Endothelial cell of umbilical vein (primary cell): ENCODE results near the gene LRSAM1. TPM values are rescaled to one million over a fixed set of nuclear protein-coding genes. Genes with fewer than 3 reads are reported as not detected.

Experiments
- BruUV-seq: library from RNA; stranded (reverse); fragments of 400-500 nt; replicated peaks from 2 replicates; lab custom pipeline; 2021; lab: Mats Ljungman, UMichigan
- CTCF ChIA-PET: fragments of 300-600, 350-600 bp; sonication (Branson Sonifier 250); formaldehyde crosslinking; loops from one replicate; lab custom pipeline; 2021; ENCODE audit warnings: antibody characterized with exemption, inconsistent platforms; lab: Charles Lee
- POLR2A ChIA-PET: fragments of 300-600, 350-600 bp; sonication (Branson Sonifier 250); formaldehyde crosslinking; loops from one replicate; lab custom pipeline; 2021; ENCODE audit warnings: antibody characterized with exemption, inconsistent platforms; lab: Charles Lee
- DNase-seq: peaks from one replicate; pipeline ENCODE4 v3.0.0-alpha.2; 2011; ENCODE audit warnings: low read depth, low spot score
- FAIRE-seq: peaks from 2 replicates; lab custom pipeline; 2011; peaks lifted over from hg19 to GRCh38; lab: Jason Lieb, UNC
- H2AFZ ChIP-seq: 2 replicates; pipeline ENCODE4 v1.6.0; 2012; ENCODE audit warnings: low read depth, low read length, control low read depth, inconsistent platforms
- H3K27ac ChIP-seq: 2 replicates; pipeline ENCODE4 v1.5.1; 2011; ENCODE audit warnings: low read depth, mild to moderate bottlenecking, control low read depth, low read length, moderate library complexity; ENCODE audit not compliant: insufficient read depth
- H3K27me3 ChIP-seq, 2 experiments: 2 replicates each; pipeline versions ENCODE4 v1.6.0 to v1.6.1; 2011; ENCODE audit warnings: low read length in 2 of 2, mixed read lengths in 1 of 2; ENCODE audit not compliant: control insufficient read depth in 2 of 2, insufficient read depth in 2 of 2
- H3K36me3 ChIP-seq, 2 experiments: 2 replicates in 1 of 2; 3 replicates in 1 of 2; pipeline ENCODE4 v1.5.1; 2011; ENCODE audit warnings: low read length in 2 of 2, mild to moderate bottlenecking in 1 of 2, moderate library complexity in 1 of 2; ENCODE audit not compliant: control insufficient read depth in 2 of 2, insufficient read depth in 2 of 2; ENCODE audit errors: extremely low read depth in 1 of 2
- H3K4me1 ChIP-seq: 3 replicates; pipeline ENCODE4 v1.5.1; 2011; ENCODE audit warnings: mild to moderate bottlenecking, low read length; ENCODE audit not compliant: control insufficient read depth, insufficient read depth; ENCODE audit errors: extremely low read depth
- H3K4me2 ChIP-seq: 2 replicates; pipeline ENCODE4 v1.6.1; 2011; ENCODE audit warnings: low read length, control low read depth, mixed read lengths; ENCODE audit not compliant: insufficient read depth
- H3K4me3 ChIP-seq, 3 experiments: fragments of 200-600 bp in 1 of 3; sonication (generic), shearing (Covaris generic) in 1 of 3; replicated peaks in 1 of 3; 2 replicates each; pipeline ENCODE4 v1.5.1; 2011 to 2016; ENCODE audit warnings: control low read depth in 3 of 3, low read length in 3 of 3, mild to moderate bottlenecking in 2 of 3, inconsistent platforms in 1 of 3, low read depth in 1 of 3, moderate library complexity in 1 of 3; ENCODE audit not compliant: insufficient read depth in 1 of 3
- H3K79me2 ChIP-seq: 2 replicates; pipeline ENCODE4 v1.6.0; 2012; ENCODE audit warnings: low read length, inconsistent platforms; ENCODE audit not compliant: control insufficient read depth, insufficient read depth
- H3K9ac ChIP-seq: replicated peaks from 2 replicates; pipeline ENCODE3; 2011; ENCODE audit warnings: low read length, control low read depth; ENCODE audit not compliant: insufficient read depth; ENCODE audit errors: extremely low read depth
- H3K9me1 ChIP-seq: replicated peaks from 3 replicates; pipeline ENCODE4 v1.6.0; 2011; ENCODE audit warnings: mild to moderate bottlenecking, low read length; ENCODE audit not compliant: control insufficient read depth, insufficient read depth; ENCODE audit errors: extremely low read depth
- H3K9me3 ChIP-seq: replicated peaks from 2 replicates; pipeline ENCODE4 v1.5.1; 2012; ENCODE audit warnings: low read length, inconsistent platforms; ENCODE audit not compliant: control insufficient read depth, insufficient read depth
- H4K20me1 ChIP-seq: replicated peaks from 2 replicates; pipeline ENCODE3; 2011; ENCODE audit warnings: mild to moderate bottlenecking, low read length; ENCODE audit not compliant: control insufficient read depth, insufficient read depth; ENCODE audit errors: extremely low read depth
- CTCF ChIP-seq, 2 donors: IDR thresholded peaks; 1 replicate in 1 of 2; 2 replicates in 1 of 2; pipeline ENCODE4 v1.5.1; 2011; ENCODE audit warnings: low read length in 2 of 2, mild to moderate bottlenecking in 2 of 2, moderate library complexity in 2 of 2, control low read depth in 1 of 2, inconsistent platforms in 1 of 2, low read depth in 1 of 2; ENCODE audit not compliant: insufficient read depth in 1 of 2; ENCODE audit errors: extremely low read depth in 1 of 2
- EZH2 ChIP-seq: IDR thresholded peaks from 2 replicates; pipeline ENCODE4 v1.6.1; 2012; ENCODE audit warnings: borderline replicate concordance, low read depth, mild to moderate bottlenecking, moderate library complexity, low read length, inconsistent platforms; ENCODE audit not compliant: severe bottlenecking
- FOS ChIP-seq: IDR thresholded peaks from 2 replicates; pipeline ENCODE4 v1.6.1; 2011; ENCODE audit warnings: mild to moderate bottlenecking, low read length, moderate library complexity, borderline replicate concordance; ENCODE audit not compliant: insufficient read depth
- GATA2 ChIP-seq: IDR thresholded peaks from 2 replicates; pipeline ENCODE4 v1.7.0; 2011; ENCODE audit warnings: low read depth, mild to moderate bottlenecking, moderate library complexity, mixed read lengths, low read length; ENCODE audit not compliant: insufficient read length, insufficient read depth
- JUN ChIP-seq: IDR thresholded peaks from 2 replicates; pipeline ENCODE4 v1.6.1; 2011; ENCODE audit warnings: borderline replicate concordance, low read depth; ENCODE audit not compliant: insufficient read length, insufficient read depth
- MAX ChIP-seq: IDR thresholded peaks from 2 replicates; pipeline ENCODE4 v1.6.1; 2011; ENCODE audit not compliant: insufficient read depth, insufficient read length
- MYC ChIP-seq: IDR thresholded peaks from one replicate; pipeline ENCODE4 v1.6.1; 2011; ENCODE audit warnings: mild to moderate bottlenecking, low read depth, low read length
- POLR2A ChIP-seq: IDR thresholded peaks from 2 replicates; pipeline ENCODE4 v1.6.1; 2012; ENCODE audit warnings: low read depth, mild to moderate bottlenecking, control low read depth, low read length
- POLR2AphosphoS5 ChIP-seq: IDR thresholded peaks from 2 replicates; pipeline ENCODE4 v1.6.1; 2012; ENCODE audit warnings: low read depth, mild to moderate bottlenecking, control low read depth, low read length, moderate library complexity; ENCODE audit not compliant: insufficient read depth
- dilution Hi-C: fragments of 300-500 bp; cut with MboI; formaldehyde crosslinking; loops from one replicate; pipeline ENCODE4 v1.15.0; 2019; ENCODE audit warnings: low sequenced_read_pairs; ENCODE audit not compliant: extremely low pct_ligation_motif_present
- intact Hi-C: fragments of 100-400 bp; cut with micrococcal nuclease; formaldehyde crosslinking; loops from one replicate; pipeline ENCODE4 v1.10.0; 2022
- polyA plus RNA-seq, 4 experiments: library from polyadenylated mRNA; depleted of rRNA in 3 of 4; stranded (reverse) in 3 of 4; unstranded in 1 of 4; fragments of >200 nt; gene quantifications; 2 replicates each; pipeline versions ENCODE4 v1.2.1 to v1.2.3, GENCODE V29; 2011 to 2012; ENCODE audit warnings: missing spikeins in 1 of 4
- total RNA-seq: library from RNA; stranded (reverse); gene quantifications from 2 replicates; pipeline ENCODE4 v1.2.3, GENCODE V29; 2021

LRSAM1 gene
- total and polyA plus RNA-seq, 2 donors (not counting 3 experiments of a cell fraction or from before 2014, with no cell fraction given) = 10.8 to 18.9 TPM

GRCh38 chr9:127402401-127403090 lies 48.8 kb upstream of the LRSAM1 start:
- H3K4me1 ChIP-seq = peaks cover 4% of the 10 kb centered on the region
- ChIA-PET CTCF (interaction anchor here (1.2 kb wide), 1 partner anchor 462 kb away, joined by 4 read pairs; no protein-coding TSS in a partner anchor), POLR2A (no interaction called here)
- no peak overlapping the region for H3K27ac ChIP-seq
- no peaks in the 10 kb centered on the region for H3K9me3 ChIP-seq
- no peak overlapping the region for H3K4me3 ChIP-seq
- no peak for FAIRE-seq
- BruUV-seq = no TSS peak
- no peak overlapping the region for H2AFZ ChIP-seq
- no peaks in the 10 kb centered on the region for H3K27me3 ChIP-seq
- peaks cover 3 to 6% of the 10 kb centered on the region in 2 experiments for H3K36me3 ChIP-seq
- H3K79me2 ChIP-seq = no peaks in the 10 kb centered on the region
- H3K9ac ChIP-seq = no peak overlapping the region
- no peak overlapping the region for H3K4me2 ChIP-seq
- DNase-seq = no peak
- dilution Hi-C loops = no loop called here
- H3K9me1 ChIP-seq = no peaks in the 10 kb centered on the region
- TF ChIP-seq EZH2 = no peak
- no peak for TF ChIP-seq GATA2
- TF ChIP-seq MAX = no peak
- TF ChIP-seq FOS = no peak
- TF ChIP-seq CTCF (IDR thresholded peaks at IDR 0.05; ENCODE audit: extremely low read depth in 1 of 2, insufficient read depth in 1 of 2, low read depth in 1 of 2, low read length in 2 of 2) = no peak
- TF ChIP-seq POLR2AphosphoS5 = no peak
- TF ChIP-seq MYC = no peak
- TF ChIP-seq JUN = no peak
- no peak for TF ChIP-seq POLR2A
- no peaks in the 10 kb centered on the region for H4K20me1 ChIP-seq
- intact Hi-C loops = no loop called here
